ENCODE measurements around the gene LRRIQ1. TPM values are rescaled to one million over a fixed set of nuclear protein-coding genes. Genes with fewer than 3 reads are reported as not detected.

The LRRIQ1 gene
- total and polyA plus RNA-seq, 5 donors from 2014 or later = not detected

- H3K4me1 Mint-ChIP-seq = no peaks in the 10 kb centered on the region
- no peaks in the 10 kb centered on the region for H3K9me3 Mint-ChIP-seq
- Histone ChIP-seq H3K4me1 (ENCODE audit: control insufficient read depth, insufficient read depth, low read length, poor library complexity, severe bottlenecking) (no peaks in the 10 kb centered on the region), H3K36me3 (ENCODE audit: control insufficient read depth, insufficient read depth, low read length) (no peaks in the 10 kb centered on the region), H3K9me3 (ENCODE audit: control insufficient read depth in 2 of 2, low read length in 2 of 2) (no peaks in the 10 kb centered on the region), H3K4me3 (ENCODE audit: low read depth, low read length) (no peak overlapping the region), H3K27me3 (ENCODE audit: control insufficient read depth, insufficient read depth, low read length) (no peaks in the 10 kb centered on the region), H3K27ac (ENCODE audit: insufficient read depth, low read length, poor library complexity, severe bottlenecking) (no peak overlapping the region)
- no peak for ATAC-seq (ENCODE audit: low read depth in 2 of 2)
- H3K27ac Mint-ChIP-seq = no peak overlapping the region
- no peaks in the 10 kb centered on the region for H3K36me3 Mint-ChIP-seq
- H3K4me3 Mint-ChIP-seq = no peak overlapping the region
- no peaks in the 10 kb centered on the region for H3K27me3 Mint-ChIP-seq
- no peak for DNase-seq
These were observed 24.8 kb downstream of the LRRIQ1 start for GRCh38 chr12:85060916-85061315.

DNA sequence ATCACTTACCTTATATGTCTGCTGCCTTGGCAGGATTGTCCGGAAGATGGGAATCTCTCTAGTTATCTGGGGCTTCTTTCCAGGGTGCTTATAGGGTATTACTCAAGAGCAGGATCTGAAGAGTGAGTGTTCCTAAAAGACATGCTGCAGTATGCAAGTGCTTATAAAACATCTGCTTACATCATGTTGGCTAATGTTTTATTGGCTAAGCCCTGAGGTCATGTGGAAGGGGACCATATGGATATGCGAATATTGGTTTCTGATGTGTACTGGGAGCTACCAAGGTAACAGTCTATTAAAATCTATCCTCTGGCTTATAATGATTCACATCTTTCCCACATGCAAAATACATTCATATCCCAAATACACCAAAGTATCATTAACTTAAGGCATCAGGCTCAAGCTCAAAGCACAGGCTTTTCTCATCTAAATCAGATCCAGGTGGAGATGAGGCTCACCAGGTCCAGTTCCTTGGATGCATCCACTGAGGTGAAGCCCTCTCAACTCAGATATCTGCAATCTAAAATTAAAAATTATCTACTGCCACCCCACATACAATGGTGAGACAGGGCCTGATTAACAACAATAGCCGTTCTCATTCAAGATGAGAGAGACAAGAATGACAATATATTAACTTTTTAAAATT lies 29.8 kb downstream of the LRRIQ1 start:
- Mint-ChIP-seq H3K9me3 (peaks cover 0 to 3% (median 0%) of the 10 kb centered on the region in 7 donors), H3K36me3 (no peaks in the 10 kb centered on the region), H3K27me3 (no peaks in the 10 kb centered on the region), H3K27ac (no peak overlapping the region), H3K4me1 (no peaks in the 10 kb centered on the region), H3K4me3 (no peak overlapping the region)
- peak in 1 of 2 donors; percentile 20 for ATAC-seq (ENCODE audit: low read depth in 2 of 2)
- no peaks in the 10 kb centered on the region for H3K9me3 ChIP-seq (ENCODE audit: control insufficient read depth in 2 of 2, low read length in 2 of 2)
- no peak overlapping the region for H3K4me3 ChIP-seq (ENCODE audit: low read depth, low read length)
- H3K27ac ChIP-seq (ENCODE audit: insufficient read depth, low read length, poor library complexity, severe bottlenecking) = no peak overlapping the region
- no peaks in the 10 kb centered on the region for H3K4me1 ChIP-seq (ENCODE audit: control insufficient read depth, insufficient read depth, low read length, poor library complexity, severe bottlenecking)
- H3K27me3 ChIP-seq (ENCODE audit: control insufficient read depth, insufficient read depth, low read length) = no peaks in the 10 kb centered on the region
- DNase-seq = no peak
- no peaks in the 10 kb centered on the region for H3K36me3 ChIP-seq (ENCODE audit: control insufficient read depth, insufficient read depth, low read length)

DNA sequence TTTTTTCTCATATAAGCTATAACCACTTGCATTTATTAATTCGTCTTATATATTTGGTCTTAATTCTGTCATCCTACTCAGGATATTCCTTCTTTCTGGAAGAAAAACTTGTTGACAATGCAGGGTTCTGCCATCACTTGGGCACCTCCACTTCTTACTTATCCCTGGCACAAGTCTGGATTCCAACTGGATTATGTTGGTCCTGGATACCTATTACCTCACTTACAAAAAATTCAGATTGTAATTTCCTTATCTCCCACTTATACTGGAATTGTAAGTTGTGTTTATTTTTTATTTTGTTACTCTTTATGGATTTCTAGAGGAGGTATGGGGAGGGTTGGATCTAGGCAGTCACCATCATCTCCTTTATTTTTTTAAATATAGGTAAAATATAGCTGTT lies 36.7 kb downstream of the LRRIQ1 start:
- no peak overlapping the region for H3K4me3 Mint-ChIP-seq
- Histone ChIP-seq H3K9me3 (ENCODE audit: control insufficient read depth in 2 of 2, low read length in 2 of 2) (no peaks in the 10 kb centered on the region), H3K27me3 (ENCODE audit: control insufficient read depth, insufficient read depth, low read length) (no peaks in the 10 kb centered on the region), H3K4me3 (ENCODE audit: low read depth, low read length) (no peak overlapping the region), H3K4me1 (ENCODE audit: control insufficient read depth, insufficient read depth, low read length, poor library complexity, severe bottlenecking) (no peaks in the 10 kb centered on the region), H3K36me3 (ENCODE audit: control insufficient read depth, insufficient read depth, low read length) (no peaks in the 10 kb centered on the region), H3K27ac (ENCODE audit: insufficient read depth, low read length, poor library complexity, severe bottlenecking) (no peak overlapping the region)
- H3K27me3 Mint-ChIP-seq = no peaks in the 10 kb centered on the region
- no peak for ATAC-seq (ENCODE audit: low read depth in 2 of 2)
- no peaks in the 10 kb centered on the region for H3K36me3 Mint-ChIP-seq
- no peak for DNase-seq
- no peaks in the 10 kb centered on the region for H3K4me1 Mint-ChIP-seq
- peaks cover 0 to 3% (median 0%) of the 10 kb centered on the region in 7 donors for H3K9me3 Mint-ChIP-seq
- H3K27ac Mint-ChIP-seq = no peak overlapping the region

- Mint-ChIP-seq H3K4me1 (no peaks in the 10 kb centered on the region), H3K36me3 (no peaks in the 10 kb centered on the region), H3K27me3 (no peaks in the 10 kb centered on the region), H3K9me3 (no peaks in the 10 kb centered on the region), H3K27ac (no peak overlapping the region), H3K4me3 (no peak overlapping the region)
- Histone ChIP-seq H3K27me3 (ENCODE audit: control insufficient read depth, insufficient read depth, low read length) (no peaks in the 10 kb centered on the region), H3K4me1 (ENCODE audit: control insufficient read depth, insufficient read depth, low read length, poor library complexity, severe bottlenecking) (no peaks in the 10 kb centered on the region), H3K27ac (ENCODE audit: insufficient read depth, low read length, poor library complexity, severe bottlenecking) (no peak overlapping the region), H3K36me3 (ENCODE audit: control insufficient read depth, insufficient read depth, low read length) (no peaks in the 10 kb centered on the region), H3K9me3 (ENCODE audit: control insufficient read depth in 2 of 2, low read length in 2 of 2) (no peaks in the 10 kb centered on the region), H3K4me3 (ENCODE audit: low read depth, low read length) (no peak overlapping the region)
- DNase-seq (peak in 1 of 3 donors; percentile 6), ATAC-seq (ENCODE audit: low read depth in 2 of 2) (no peak)
These were observed 40.7 kb downstream of the LRRIQ1 start for GRCh38 chr12:85076688-85077430.

- Histone ChIP-seq H3K9me3 (ENCODE audit: control insufficient read depth in 2 of 2, low read length in 2 of 2) (no peaks in the 10 kb centered on the region), H3K4me3 (ENCODE audit: low read depth, low read length) (no peak overlapping the region), H3K36me3 (ENCODE audit: control insufficient read depth, insufficient read depth, low read length) (no peaks in the 10 kb centered on the region), H3K27ac (ENCODE audit: insufficient read depth, low read length, poor library complexity, severe bottlenecking) (no peak overlapping the region), H3K27me3 (ENCODE audit: control insufficient read depth, insufficient read depth, low read length) (no peaks in the 10 kb centered on the region), H3K4me1 (ENCODE audit: control insufficient read depth, insufficient read depth, low read length, poor library complexity, severe bottlenecking) (no peaks in the 10 kb centered on the region)
- DNase-seq (no peak), ATAC-seq (ENCODE audit: low read depth in 2 of 2) (no peak)
- Mint-ChIP-seq H3K27ac (no peak overlapping the region), H3K4me1 (no peaks in the 10 kb centered on the region), H3K9me3 (peaks cover 0 to 12% (median 3%) of the 10 kb centered on the region in 7 donors), H3K27me3 (no peaks in the 10 kb centered on the region), H3K4me3 (no peak overlapping the region), H3K36me3 (no peaks in the 10 kb centered on the region)
These were observed 48.9 kb downstream of the LRRIQ1 start for GRCh38 chr12:85085066-85085465.

- Histone ChIP-seq H3K36me3 (ENCODE audit: control insufficient read depth, insufficient read depth, low read length) (no peaks in the 10 kb centered on the region), H3K4me3 (ENCODE audit: low read depth, low read length) (no peak overlapping the region), H3K4me1 (ENCODE audit: control insufficient read depth, insufficient read depth, low read length, poor library complexity, severe bottlenecking) (no peaks in the 10 kb centered on the region), H3K27ac (ENCODE audit: insufficient read depth, low read length, poor library complexity, severe bottlenecking) (no peak overlapping the region), H3K27me3 (ENCODE audit: control insufficient read depth, insufficient read depth, low read length) (no peaks in the 10 kb centered on the region), H3K9me3 (ENCODE audit: control insufficient read depth in 2 of 2, low read length in 2 of 2) (no peaks in the 10 kb centered on the region)
- no peak for ATAC-seq (ENCODE audit: low read depth in 2 of 2)
- no peaks in the 10 kb centered on the region for H3K4me1 Mint-ChIP-seq
- no peaks in the 10 kb centered on the region for H3K27me3 Mint-ChIP-seq
- H3K4me3 Mint-ChIP-seq = no peak overlapping the region
- no peak for DNase-seq
- H3K27ac Mint-ChIP-seq = no peak overlapping the region
- peaks cover 0 to 12% (median 6%) of the 10 kb centered on the region in 7 donors for H3K9me3 Mint-ChIP-seq
- H3K36me3 Mint-ChIP-seq = no peaks in the 10 kb centered on the region
These were observed 53.6 kb downstream of the LRRIQ1 start for GRCh38 chr12:85089792-85090191.

DNA sequence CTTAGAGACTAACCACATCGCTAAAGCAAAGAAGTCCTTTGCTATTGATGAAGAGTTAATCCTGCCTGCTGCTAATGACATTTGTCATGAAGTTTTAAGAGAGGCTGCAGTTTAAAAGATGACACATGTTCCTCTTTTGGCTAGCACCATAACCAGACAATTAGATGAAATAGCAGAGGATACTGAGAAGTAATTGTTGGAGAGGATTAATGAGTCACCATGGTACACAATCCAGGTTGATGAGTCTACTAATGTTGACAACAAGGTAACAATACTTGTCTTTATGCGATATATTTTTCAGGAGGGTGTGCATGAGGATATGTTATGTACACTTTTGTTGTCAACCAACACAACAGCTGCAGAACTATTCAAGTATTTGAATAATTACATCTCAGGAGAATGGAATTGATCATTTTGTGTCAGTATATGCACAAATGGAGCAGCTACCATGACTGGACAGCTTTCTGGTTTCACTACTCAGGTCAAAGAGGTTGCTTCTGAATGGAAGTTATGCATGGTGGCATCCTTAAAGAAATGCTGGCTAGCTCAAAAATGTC lies 56.7 kb downstream of the LRRIQ1 start:
- Histone ChIP-seq H3K27ac (ENCODE audit: insufficient read depth, low read length, poor library complexity, severe bottlenecking) (no peak overlapping the region), H3K27me3 (ENCODE audit: control insufficient read depth, insufficient read depth, low read length) (no peaks in the 10 kb centered on the region), H3K36me3 (ENCODE audit: control insufficient read depth, insufficient read depth, low read length) (no peaks in the 10 kb centered on the region), H3K9me3 (ENCODE audit: control insufficient read depth in 2 of 2, low read length in 2 of 2) (no peaks in the 10 kb centered on the region), H3K4me3 (ENCODE audit: low read depth, low read length) (no peak overlapping the region), H3K4me1 (ENCODE audit: control insufficient read depth, insufficient read depth, low read length, poor library complexity, severe bottlenecking) (no peaks in the 10 kb centered on the region)
- Mint-ChIP-seq H3K27ac (no peak overlapping the region), H3K27me3 (no peaks in the 10 kb centered on the region), H3K36me3 (no peaks in the 10 kb centered on the region), H3K4me3 (no peak overlapping the region), H3K4me1 (no peaks in the 10 kb centered on the region), H3K9me3 (peaks cover 0 to 10% (median 4%) of the 10 kb centered on the region in 7 donors)
- DNase-seq (no peak), ATAC-seq (ENCODE audit: low read depth in 2 of 2) (no peak)

All from CD4-positive, CD25-positive, alpha-beta regulatory T cell (primary cell).